HFF-Myc (cell line): ENCODE measurements around the gene DLG5.

Experiments used
- DNase-seq: peaks from one replicate; pipeline ENCODE4 v3.0.0-alpha.2; 2011; ENCODE audit warnings: low read depth; ENCODE audit errors: extremely low read depth
- H3K4me3 ChIP-seq: replicated peaks from 2 replicates; pipeline ENCODE4 v1.5.1; 2011; ENCODE audit warnings: low read depth, mild to moderate bottlenecking, control low read depth, low read length
- TF ChIP-seq, protein P1 (sequence below): IDR thresholded peaks from 2 replicates; pipeline ENCODE4 v1.5.1; 2012; ENCODE audit warnings: mild to moderate bottlenecking, low read depth, low read length, control low read depth; ENCODE audit errors: missing control alignments

Gene DLG5

DNA sequence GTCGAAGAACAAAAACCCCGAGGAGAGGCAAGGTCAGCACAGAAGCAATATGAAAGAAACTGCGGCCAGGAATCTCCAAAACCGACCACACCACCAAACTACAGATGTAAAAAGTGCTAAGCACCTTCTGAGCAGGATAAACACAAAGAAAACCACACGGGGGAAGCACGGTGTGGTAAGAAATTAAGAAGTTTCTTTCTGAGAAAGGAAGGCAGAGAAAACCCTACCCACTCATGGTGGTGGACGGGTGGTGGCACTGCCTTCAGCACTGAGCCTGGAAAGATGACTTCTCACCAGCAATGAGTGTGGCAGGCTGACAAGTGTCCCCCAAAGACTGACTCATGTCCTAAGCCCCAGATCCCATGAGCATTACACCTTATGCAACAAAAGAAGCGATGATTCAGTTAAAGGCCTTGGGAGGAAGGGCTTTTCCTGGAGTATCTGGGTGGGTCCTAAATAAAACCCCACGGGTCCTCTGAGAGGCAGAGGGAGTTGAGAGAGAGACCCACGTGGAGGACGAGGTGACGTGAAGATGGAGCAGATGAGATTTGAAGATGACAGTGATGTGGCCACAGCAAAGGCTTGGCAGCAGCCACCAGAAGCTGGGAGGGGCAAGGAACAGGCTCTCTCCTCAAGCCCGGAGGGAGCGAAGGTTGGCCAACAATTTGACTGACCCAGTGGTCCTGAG lies 124.9 kb downstream of the DLG5 start:
- no peak overlapping the region for H3K4me3 ChIP-seq
- DNase-seq = no peak
- TF ChIP-seq, protein P1, sequence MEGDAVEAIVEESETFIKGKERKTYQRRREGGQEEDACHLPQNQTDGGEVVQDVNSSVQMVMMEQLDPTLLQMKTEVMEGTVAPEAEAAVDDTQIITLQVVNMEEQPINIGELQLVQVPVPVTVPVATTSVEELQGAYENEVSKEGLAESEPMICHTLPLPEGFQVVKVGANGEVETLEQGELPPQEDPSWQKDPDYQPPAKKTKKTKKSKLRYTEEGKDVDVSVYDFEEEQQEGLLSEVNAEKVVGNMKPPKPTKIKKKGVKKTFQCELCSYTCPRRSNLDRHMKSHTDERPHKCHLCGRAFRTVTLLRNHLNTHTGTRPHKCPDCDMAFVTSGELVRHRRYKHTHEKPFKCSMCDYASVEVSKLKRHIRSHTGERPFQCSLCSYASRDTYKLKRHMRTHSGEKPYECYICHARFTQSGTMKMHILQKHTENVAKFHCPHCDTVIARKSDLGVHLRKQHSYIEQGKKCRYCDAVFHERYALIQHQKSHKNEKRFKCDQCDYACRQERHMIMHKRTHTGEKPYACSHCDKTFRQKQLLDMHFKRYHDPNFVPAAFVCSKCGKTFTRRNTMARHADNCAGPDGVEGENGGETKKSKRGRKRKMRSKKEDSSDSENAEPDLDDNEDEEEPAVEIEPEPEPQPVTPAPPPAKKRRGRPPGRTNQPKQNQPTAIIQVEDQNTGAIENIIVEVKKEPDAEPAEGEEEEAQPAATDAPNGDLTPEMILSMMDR = no peak

DNA sequence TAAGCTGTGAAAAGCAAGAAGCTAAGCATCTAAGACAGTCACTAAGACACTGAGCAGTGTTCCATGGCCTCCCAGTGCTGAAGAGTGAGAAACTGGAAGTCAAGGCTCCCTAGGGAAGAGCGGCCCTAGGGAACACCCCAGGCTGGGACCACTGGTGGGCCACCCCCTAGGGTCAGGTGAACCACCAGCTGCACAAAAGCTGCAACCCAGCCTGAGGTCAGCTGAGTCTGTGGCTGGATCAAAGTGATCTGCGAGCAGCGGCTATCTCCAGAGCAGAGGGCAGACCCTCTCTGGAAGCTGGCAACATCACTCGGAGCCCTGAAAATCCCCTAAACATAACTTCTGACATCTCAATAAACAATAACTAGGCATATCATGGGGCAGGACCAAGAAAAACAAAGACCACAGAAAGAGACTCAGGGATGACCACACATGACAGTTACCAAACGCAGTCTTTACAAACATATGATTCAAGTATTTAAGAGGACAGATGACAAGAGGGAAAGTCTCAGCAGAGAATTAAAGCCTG lies 125.8 kb downstream of the DLG5 start:
- DNase-seq = no peak
- no peak overlapping the region for H3K4me3 ChIP-seq
- TF ChIP-seq, protein P1 = no peak

DNA sequence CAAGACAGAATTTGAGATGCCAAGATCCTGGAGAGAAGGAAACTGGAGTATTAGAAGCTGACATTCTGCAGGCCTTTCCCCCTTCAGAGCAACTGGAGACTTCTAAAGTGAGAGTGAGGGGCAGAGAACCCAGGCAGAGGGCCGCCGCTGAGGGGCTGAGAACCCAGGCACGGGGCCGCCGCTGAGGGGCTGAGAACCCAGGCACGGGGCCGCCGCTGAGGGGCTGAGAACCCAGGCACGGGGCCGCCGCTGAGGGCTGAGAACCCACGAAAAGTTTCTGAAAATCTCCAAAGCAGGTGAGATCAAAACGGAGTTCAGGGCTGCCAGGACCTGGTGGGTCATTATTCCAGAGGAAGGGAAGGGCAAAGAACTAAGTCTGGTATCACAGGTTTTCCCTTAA lies 126.2 kb downstream of the DLG5 start:
- TF ChIP-seq, protein P1 = no peak
- H3K4me3 ChIP-seq = no peak overlapping the region
- no peak for DNase-seq

DNA sequence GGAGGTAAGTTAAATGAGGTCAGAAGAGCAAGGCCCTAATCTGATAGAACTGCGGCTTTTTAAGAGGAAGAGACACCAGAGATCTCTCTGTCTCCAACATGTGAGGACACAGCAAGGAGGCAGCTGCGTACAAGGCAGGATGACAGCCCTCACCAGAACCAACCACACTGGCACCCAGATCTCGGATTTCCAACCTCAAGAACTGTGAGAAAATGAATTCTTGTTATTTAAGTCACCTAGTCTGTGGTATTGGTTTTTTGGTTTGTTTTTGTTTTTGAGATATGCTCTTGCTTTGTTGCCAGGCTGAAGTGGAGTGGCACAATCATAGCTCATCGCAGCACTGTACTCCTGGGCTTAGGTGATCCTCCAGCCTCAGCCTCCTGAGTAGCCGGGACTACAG lies 127.2 kb downstream of the DLG5 start:
- DNase-seq = no peak
- TF ChIP-seq, protein P1 = no peak
- no peak overlapping the region for H3K4me3 ChIP-seq

DNA sequence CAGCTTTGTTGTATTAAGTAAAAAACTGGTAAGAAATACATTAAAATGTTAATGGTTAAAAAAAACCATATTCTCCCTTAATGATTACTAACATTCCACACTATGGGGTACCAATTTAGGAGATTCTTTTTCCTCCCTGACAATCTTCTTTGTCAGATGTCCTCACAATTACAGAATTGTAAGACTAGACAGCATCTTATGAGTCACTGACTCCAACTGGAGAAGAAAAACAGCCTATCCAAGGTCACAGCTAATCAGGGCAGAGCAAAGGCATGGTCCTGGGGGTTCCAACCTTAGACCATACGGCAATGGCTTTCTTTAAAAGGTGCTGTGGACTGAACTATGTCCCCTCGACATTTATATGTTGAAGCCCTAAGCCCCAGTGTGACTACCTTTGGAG lies 127.6 kb downstream of the DLG5 start:
- no peak for DNase-seq
- H3K4me3 ChIP-seq = no peak overlapping the region
- TF ChIP-seq, protein P1 = no peak

DNA sequence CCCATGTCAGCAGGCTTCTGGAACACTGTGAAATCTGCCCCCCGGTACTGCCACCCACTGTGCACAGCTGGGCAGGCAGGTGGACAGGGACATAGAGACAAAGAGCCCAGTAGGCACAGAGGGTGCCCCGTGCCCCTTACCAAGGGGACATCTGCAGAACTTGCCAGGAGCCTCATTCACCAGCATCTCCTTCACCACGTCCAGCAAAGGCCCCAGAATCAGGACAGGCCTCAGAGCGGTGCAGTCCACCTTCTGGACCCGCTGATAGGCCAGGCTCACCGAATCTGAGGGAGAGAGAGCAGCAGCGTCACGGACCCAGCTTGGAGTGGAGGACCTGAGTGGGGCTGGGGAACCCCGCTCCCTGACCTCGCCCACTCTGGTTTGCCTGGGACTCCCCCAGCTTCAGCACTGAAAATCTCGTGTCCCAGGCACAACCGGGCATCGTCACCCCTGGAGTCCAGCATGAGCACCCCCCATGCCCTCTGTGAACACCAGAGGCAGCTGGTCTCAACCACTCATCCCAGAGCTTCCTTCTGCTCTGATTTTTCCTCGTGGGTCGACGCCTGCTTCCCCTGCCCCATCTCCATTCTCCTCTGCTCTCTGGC lies 130.1 kb downstream of the DLG5 start:
- DNase-seq = no peak
- H3K4me3 ChIP-seq = no peak overlapping the region
- TF ChIP-seq, protein P1 = no peak
